GM23248 (cell line): ENCODE results near the gene GPR18. TPM values are rescaled to one million over a fixed set of nuclear protein-coding genes. Genes with fewer than 3 reads are reported as not detected.

ENCODE experiments used
- DNase-seq: peaks from one replicate; pipeline ENCODE4 v3.0.0-alpha.2; 2015
- H2AFZ ChIP-seq: fragments of 200-600 bp; sonication (generic); 2 replicates; pipeline ENCODE4 v1.6.1; 2016; ENCODE audit warnings: antibody characterized with exemption
- H3F3A ChIP-seq: fragments of 200-600 bp; sonication (generic); 2 replicates; pipeline ENCODE4 v1.6.1; 2016; ENCODE audit warnings: mild to moderate bottlenecking, antibody characterized with exemption, mixed run types; ENCODE audit not compliant: insufficient read depth
- H3K27ac ChIP-seq: fragments of 200-600 bp; sonication (generic); 2 replicates; pipeline ENCODE4 v1.5.1; 2016; ENCODE audit warnings: mild to moderate bottlenecking
- H3K27me3 ChIP-seq: fragments of 200-600 bp; sonication (generic); replicated peaks from 2 replicates; pipeline ENCODE4 v1.6.1; 2016; ENCODE audit warnings: mild to moderate bottlenecking; ENCODE audit not compliant: insufficient read depth
- H3K36me3 ChIP-seq: fragments of 200-600 bp; sonication (generic); 2 replicates; pipeline ENCODE4 v1.6.1; 2016; ENCODE audit warnings: low read depth, mild to moderate bottlenecking
- H3K4me1 ChIP-seq: fragments of 200-600 bp; sonication (generic); 2 replicates; pipeline ENCODE4 v1.6.1; 2016; ENCODE audit warnings: mild to moderate bottlenecking; ENCODE audit not compliant: insufficient read depth
- H3K4me2 ChIP-seq: fragments of 200-600 bp; sonication (generic); one replicate; pipeline ENCODE4 v1.6.1; 2016; ENCODE audit warnings: mild to moderate bottlenecking; ENCODE audit not compliant: unreplicated experiment
- H3K4me3 ChIP-seq: fragments of 200-600 bp; sonication (generic); 2 replicates; pipeline ENCODE4 v1.5.1; 2016; ENCODE audit warnings: mild to moderate bottlenecking
- H3K79me2 ChIP-seq: fragments of 200-600 bp; sonication (generic); 2 replicates; pipeline ENCODE4 v1.6.1; 2016; ENCODE audit warnings: mild to moderate bottlenecking; ENCODE audit not compliant: insufficient read depth
- H3K9ac ChIP-seq: fragments of 200-600 bp; sonication (generic); 2 replicates; pipeline ENCODE4 v1.6.1; 2016; ENCODE audit warnings: mild to moderate bottlenecking
- H3K9me2 ChIP-seq: fragments of 200-600 bp; sonication (generic); 2 replicates; pipeline ENCODE4 v1.6.1; 2016; ENCODE audit warnings: mixed run types, mild to moderate bottlenecking, moderate library complexity; ENCODE audit not compliant: insufficient read depth
- H3K9me3 ChIP-seq: fragments of 200-600 bp; sonication (generic); one replicate; pipeline ENCODE4 v1.6.1; 2017; ENCODE audit warnings: low read depth
- H4K20me1 ChIP-seq: fragments of 200-600 bp; sonication (generic); 2 replicates; pipeline ENCODE4 v1.6.0; 2016; ENCODE audit not compliant: insufficient read depth
- EZH2 ChIP-seq: fragments of 200-600 bp; sonication (generic); IDR thresholded peaks from 2 replicates; pipeline ENCODE4 v1.6.1; 2018; ENCODE audit warnings: antibody characterized with exemption, mild to moderate bottlenecking; ENCODE audit not compliant: insufficient read depth, poor library complexity, severe bottlenecking
- EZH2phosphoT487 ChIP-seq: fragments of 200-600 bp; sonication (generic); IDR thresholded peaks from 2 replicates; pipeline ENCODE4 v1.6.1; 2018; ENCODE audit warnings: antibody characterized with exemption, moderate library complexity, mild to moderate bottlenecking, low read depth; ENCODE audit not compliant: insufficient read depth
- WGBS, 2 experiments: methylation state at CpG; one replicate each; pipeline ENCODE4 v1.1.6; 2015 to 2017; ENCODE audit warnings: low lambda C conversion rate in 2 of 2, low coverage in 1 of 2; ENCODE audit errors: missing lambda C conversion rate in 2 of 2; 5-methylcytosine and 5-hydroxymethylcytosine counted together
- in situ Hi-C: fragments of 300-500 bp; cut with MboI; formaldehyde crosslinking; loops from 2 replicates; pipeline ENCODE4 v1.15.0; 2020
- polyA plus RNA-seq: library from polyadenylated mRNA; unstranded; fragments of >200 nt; fragmentation: Nextera tagmentation; extraction: Ambion mirVana; gene quantifications from 2 replicates; pipeline ENCODE4 v1.2.1, GENCODE V29; 2016
- total RNA-seq: library from RNA; depleted of rRNA; stranded (reverse); fragments of >200 nt; shearing (Covaris generic); gene quantifications from 2 replicates; pipeline ENCODE4 v1.2.3, GENCODE V29; 2014

The GPR18 gene
- total and polyA plus RNA-seq, 2 experiments from 2014 or later = 0.46 TPM; not detected in 1

DNA sequence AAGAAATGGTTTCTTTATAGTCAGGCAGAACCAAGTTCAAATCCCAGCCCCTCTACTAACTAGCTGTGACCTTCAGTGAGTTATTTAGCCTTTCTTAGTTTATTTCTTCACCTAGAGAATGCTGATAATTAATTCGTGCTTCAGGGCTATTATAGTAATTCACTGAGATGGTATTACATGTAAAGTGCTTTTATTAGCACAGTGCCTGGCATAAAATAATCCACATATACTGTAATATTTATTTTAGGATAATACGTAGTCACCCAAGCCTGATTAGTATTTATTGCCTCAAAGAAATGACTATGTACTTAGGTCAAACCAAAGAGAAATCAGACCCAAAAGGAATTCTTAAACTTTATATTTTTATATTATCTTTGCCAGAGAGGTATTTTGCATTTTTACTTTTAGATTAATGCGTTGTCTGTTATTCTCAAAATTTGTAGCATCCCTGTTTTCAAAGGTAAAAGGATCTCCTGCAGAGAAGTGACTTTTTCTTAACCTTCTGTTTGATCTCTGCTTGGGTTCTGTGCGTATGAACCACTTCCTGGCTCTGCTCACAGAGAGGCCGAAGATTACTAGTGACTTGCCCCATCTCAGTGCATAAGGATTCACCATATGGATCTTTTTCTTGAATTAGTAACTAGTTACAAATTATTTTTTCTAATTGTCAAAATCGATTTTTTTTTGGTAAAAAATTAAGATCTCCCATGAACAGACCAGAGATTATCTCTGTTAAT is 37.8 kb downstream of the GPR18 start:
- TF ChIP-seq EZH2phosphoT487 (no peak), EZH2 (no peak)
- no peaks in the 10 kb centered on the region for H3F3A ChIP-seq
- H3K27me3 ChIP-seq = no peaks in the 10 kb centered on the region
- H3K36me3 ChIP-seq = 0 out of 2 replicates have a peak, but pooled peaks cover 6% of the 10 kb centered on the region
- no peaks in the 10 kb centered on the region for H3K9me3 ChIP-seq
- DNase-seq = no peak
- 0 out of 2 replicates have a peak, but pooled peaks cover 22% of the 10 kb centered on the region for H4K20me1 ChIP-seq
- no peaks in the 10 kb centered on the region for H3K9me2 ChIP-seq
- H2AFZ ChIP-seq = no peak overlapping the region
- in situ Hi-C loops = no loop called here
- H3K27ac ChIP-seq = no peak overlapping the region
- H3K4me3 ChIP-seq = no peak overlapping the region
- H3K4me2 ChIP-seq = no peak overlapping the region
- 81 to 82% methylated on average over 6 of the region's 6 CpGs for WGBS, 2 experiments
- no peaks in the 10 kb centered on the region for H3K4me1 ChIP-seq
- peaks cover 99% of the 10 kb centered on the region for H3K79me2 ChIP-seq
- H3K9ac ChIP-seq = no peak overlapping the region

DNA sequence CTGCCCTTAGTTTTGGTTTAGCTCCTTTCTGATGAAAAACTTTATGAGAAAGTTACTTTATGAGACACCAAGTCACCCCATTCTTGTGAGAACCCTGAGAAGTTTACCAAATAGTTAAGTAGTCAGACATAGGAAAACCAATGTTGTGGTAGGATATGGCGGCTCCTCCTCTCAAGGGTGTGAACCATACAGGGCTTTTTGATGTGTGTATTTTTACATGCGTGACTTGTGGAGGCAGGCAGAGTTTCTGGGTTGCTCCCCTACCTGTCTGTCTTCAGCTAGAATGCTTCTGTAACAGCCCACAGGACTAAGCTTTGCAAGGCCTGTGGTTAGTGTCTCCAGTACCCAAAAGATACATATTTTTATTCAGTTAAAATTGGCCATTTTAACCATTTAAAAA is 39.2 kb downstream of the GPR18 start:
- H3K9ac ChIP-seq = no peak overlapping the region
- in situ Hi-C loops = no loop called here
- no peaks in the 10 kb centered on the region for H3K9me2 ChIP-seq
- H4K20me1 ChIP-seq = 0 out of 2 replicates have a peak, but pooled peaks cover 10% of the 10 kb centered on the region
- H3K4me3 ChIP-seq = no peak overlapping the region
- DNase-seq = no peak
- H2AFZ ChIP-seq = no peak overlapping the region
- TF ChIP-seq EZH2 = no peak
- no peak for TF ChIP-seq EZH2phosphoT487
- H3K4me2 ChIP-seq = no peak overlapping the region
- WGBS, 2 experiments = 96 to 98% methylated on average over 2 of the region's 2 CpGs
- no peaks in the 10 kb centered on the region for H3K4me1 ChIP-seq
- no peaks in the 10 kb centered on the region for H3K9me3 ChIP-seq
- no peaks in the 10 kb centered on the region for H3K27me3 ChIP-seq
- H3K36me3 ChIP-seq = 0 out of 2 replicates have a peak, but pooled peaks cover 6% of the 10 kb centered on the region
- H3K79me2 ChIP-seq = peaks cover 99% of the 10 kb centered on the region
- no peaks in the 10 kb centered on the region for H3F3A ChIP-seq
- H3K27ac ChIP-seq = no peak overlapping the region

DNA sequence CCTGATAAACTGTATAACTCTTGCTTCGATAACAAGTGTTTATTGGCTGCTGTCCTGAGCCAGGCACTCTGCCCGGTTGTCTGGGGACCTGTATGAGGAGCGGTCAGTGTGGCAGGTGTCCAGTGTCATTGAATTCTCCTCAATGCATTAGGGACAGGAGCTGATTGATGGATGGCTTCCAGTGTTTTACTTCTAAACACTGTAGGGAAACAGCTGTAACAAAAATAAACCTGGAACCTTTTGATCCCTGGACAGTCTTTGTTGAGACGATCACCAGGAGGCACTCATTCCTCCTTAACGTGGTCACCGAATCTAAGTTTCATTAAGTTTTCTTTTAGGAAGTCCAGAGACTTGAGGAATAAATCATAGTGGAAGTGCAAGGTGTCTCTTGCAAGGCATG is 39.6 kb downstream of the GPR18 start:
- Histone ChIP-seq H3K9me3 (no peaks in the 10 kb centered on the region), H3K9me2 (no peaks in the 10 kb centered on the region), H3K9ac (no peak overlapping the region), H3K27ac (no peak overlapping the region), H2AFZ (no peak overlapping the region), H4K20me1 (0 out of 2 replicates have a peak, but pooled peaks cover 10% of the 10 kb centered on the region), H3K27me3 (no peaks in the 10 kb centered on the region), H3K36me3 (0 out of 2 replicates have a peak, but pooled peaks cover 6% of the 10 kb centered on the region), H3K4me3 (no peak overlapping the region), H3F3A (no peaks in the 10 kb centered on the region), H3K4me1 (no peaks in the 10 kb centered on the region), H3K79me2 (peaks cover 99% of the 10 kb centered on the region), H3K4me2 (no peak overlapping the region)
- no peak for TF ChIP-seq EZH2phosphoT487
- TF ChIP-seq EZH2 = no peak
- no peak for DNase-seq
- in situ Hi-C loops = no loop called here
- WGBS, 2 experiments = 58 to 64% methylated on average over 6 of the region's 6 CpGs

DNA sequence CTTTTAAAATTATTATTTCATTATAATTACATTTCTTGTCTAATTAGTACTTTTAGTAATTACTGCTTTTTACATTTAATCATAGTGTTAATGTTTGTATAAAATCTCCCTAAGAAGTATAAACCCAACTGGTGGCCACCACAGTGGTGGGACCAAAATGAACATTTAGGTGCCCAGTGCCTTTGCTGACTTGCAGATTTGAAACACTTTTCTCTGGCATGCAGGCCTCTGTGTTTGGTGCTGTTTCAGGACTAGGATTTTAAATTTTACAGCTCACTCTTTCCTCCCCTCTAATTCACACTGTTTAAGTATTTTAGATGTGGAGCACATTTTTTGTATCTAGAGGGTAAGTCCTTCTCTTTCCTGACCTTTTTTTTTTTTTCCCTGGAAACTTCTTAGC is 40.1 kb downstream of the GPR18 start:
- Histone ChIP-seq H3K36me3 (0 out of 2 replicates have a peak, but pooled peaks cover 5% of the 10 kb centered on the region), H3K27me3 (no peaks in the 10 kb centered on the region), H3F3A (no peaks in the 10 kb centered on the region), H3K27ac (no peak overlapping the region), H3K79me2 (peaks cover 99% of the 10 kb centered on the region), H3K9me2 (no peaks in the 10 kb centered on the region), H4K20me1 (0 out of 2 replicates have a peak, but pooled peaks cover 9% of the 10 kb centered on the region), H2AFZ (no peak overlapping the region), H3K4me2 (no peak overlapping the region), H3K4me3 (no peak overlapping the region), H3K9ac (no peak overlapping the region), H3K9me3 (no peaks in the 10 kb centered on the region), H3K4me1 (no peaks in the 10 kb centered on the region)
- in situ Hi-C loops = no loop called here
- no peak for TF ChIP-seq EZH2
- no peak for TF ChIP-seq EZH2phosphoT487
- no peak for DNase-seq
